ENCODE data around the gene PPP1R2C. TPM values are rescaled to one million over a fixed set of nuclear protein-coding genes. Genes with fewer than 3 reads are reported as not detected.
A peak's percentile ranks its signal among the peaks of the same experiment; 100 is the strongest.

The PPP1R2C gene
- total and polyA plus RNA-seq, 8 donors, result not detected

GRCh38 chrX:42751573-42751972 is 26.4 kb downstream of the PPP1R2C start:
- H3K27ac ChIP-seq, result no peak overlapping the region
- 80 to 94% (median 89%) methylated on average over 3 of the region's 3 CpGs for WGBS, 5 donors
- intact Hi-C loops (cut with DNase I; ENCODE audit: low total_unique reads), result no loop called here

GRCh38 chrX:42748067-42748850 is 29.7 kb downstream of the PPP1R2C start:
- no peaks in the 10 kb centered on the region for H3K36me3 ChIP-seq
- 44 to 67% (median 57%) methylated on average over 5 of the region's 5 CpGs for WGBS, 5 donors
- intact Hi-C loops (cut with DNase I; ENCODE audit: low total_unique reads), result no loop called here
- no peaks in the 10 kb centered on the region for H3K9me3 ChIP-seq
- H3K27me3 ChIP-seq, result no peaks in the 10 kb centered on the region
- peaks cover 0 to 9% (median 3%) of the 10 kb centered on the region in 4 donors for H3K4me1 ChIP-seq
- H3K27ac ChIP-seq, result no peak overlapping the region
- TF ChIP-seq POLR2AphosphoS5 (IDR thresholded peaks at IDR 0.05) (no peak), POLR2A (IDR thresholded peaks at IDR 0.05) (no peak), EP300 (IDR thresholded peaks at IDR 0.05) (no peak)
- TF ChIP-seq, protein P1, sequence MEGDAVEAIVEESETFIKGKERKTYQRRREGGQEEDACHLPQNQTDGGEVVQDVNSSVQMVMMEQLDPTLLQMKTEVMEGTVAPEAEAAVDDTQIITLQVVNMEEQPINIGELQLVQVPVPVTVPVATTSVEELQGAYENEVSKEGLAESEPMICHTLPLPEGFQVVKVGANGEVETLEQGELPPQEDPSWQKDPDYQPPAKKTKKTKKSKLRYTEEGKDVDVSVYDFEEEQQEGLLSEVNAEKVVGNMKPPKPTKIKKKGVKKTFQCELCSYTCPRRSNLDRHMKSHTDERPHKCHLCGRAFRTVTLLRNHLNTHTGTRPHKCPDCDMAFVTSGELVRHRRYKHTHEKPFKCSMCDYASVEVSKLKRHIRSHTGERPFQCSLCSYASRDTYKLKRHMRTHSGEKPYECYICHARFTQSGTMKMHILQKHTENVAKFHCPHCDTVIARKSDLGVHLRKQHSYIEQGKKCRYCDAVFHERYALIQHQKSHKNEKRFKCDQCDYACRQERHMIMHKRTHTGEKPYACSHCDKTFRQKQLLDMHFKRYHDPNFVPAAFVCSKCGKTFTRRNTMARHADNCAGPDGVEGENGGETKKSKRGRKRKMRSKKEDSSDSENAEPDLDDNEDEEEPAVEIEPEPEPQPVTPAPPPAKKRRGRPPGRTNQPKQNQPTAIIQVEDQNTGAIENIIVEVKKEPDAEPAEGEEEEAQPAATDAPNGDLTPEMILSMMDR (IDR thresholded peaks at IDR 0.05), result no peak
- no peak for DNase-seq
- no peak overlapping the region for H3K4me3 ChIP-seq

More at GRCh38 chrX:42751573-42751972, 26.4 kb downstream of the PPP1R2C start:
- no peaks in the 10 kb centered on the region for H3K36me3 ChIP-seq
- no peaks in the 10 kb centered on the region for H3K27me3 ChIP-seq
- no peak overlapping the region for H3K4me3 ChIP-seq
- peaks cover 0 to 16% (median 2%) of the 10 kb centered on the region in 4 donors for H3K4me1 ChIP-seq
- no peak for TF ChIP-seq POLR2AphosphoS5 (IDR thresholded peaks at IDR 0.05)
- TF ChIP-seq, protein P1 (IDR thresholded peaks at IDR 0.05), result no peak
- TF ChIP-seq POLR2A (IDR thresholded peaks at IDR 0.05), result no peak
- no peak for TF ChIP-seq EP300 (IDR thresholded peaks at IDR 0.05)
- no peak for DNase-seq
- no peaks in the 10 kb centered on the region for H3K9me3 ChIP-seq

DNA sequence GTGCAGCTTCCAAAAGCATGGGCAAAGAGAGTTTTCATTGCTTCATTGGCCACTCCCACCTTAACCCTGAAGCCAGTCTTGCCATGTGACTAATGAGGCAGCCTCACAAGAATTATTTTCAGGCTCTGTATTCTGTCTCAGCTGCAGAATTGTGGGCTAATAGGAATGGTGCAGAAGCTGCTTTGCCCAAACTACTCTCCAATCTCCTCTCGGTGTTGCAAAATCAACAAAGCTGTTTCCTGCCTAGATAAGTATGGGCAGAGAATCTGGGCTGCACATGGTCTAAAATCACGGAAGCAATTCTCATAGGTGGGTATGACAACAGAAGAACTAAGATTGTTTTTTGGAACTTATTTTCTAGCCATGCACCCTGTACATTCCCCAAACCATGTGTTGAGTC is 31.4 kb downstream of the PPP1R2C start:
- TF ChIP-seq POLR2AphosphoS5 (IDR thresholded peaks at IDR 0.05), result peak in 1 of 3 donors; percentile 57
- TF ChIP-seq POLR2A (IDR thresholded peaks at IDR 0.05), result no peak
- TF ChIP-seq, protein P1 (IDR thresholded peaks at IDR 0.05), result no peak
- TF ChIP-seq EP300 (IDR thresholded peaks at IDR 0.05), result no peak
- Histone ChIP-seq H3K27me3 (no peaks in the 10 kb centered on the region), H3K27ac (no peak overlapping the region), H3K36me3 (no peaks in the 10 kb centered on the region), H3K4me1 (peaks cover 0 to 9% (median 3%) of the 10 kb centered on the region in 4 donors), H3K9me3 (no peaks in the 10 kb centered on the region), H3K4me3 (no peak overlapping the region)
- WGBS, 5 donors, result 17 to 36% (median 24%) methylated on average over 2 of the region's 2 CpGs
- intact Hi-C loops (cut with DNase I; ENCODE audit: low total_unique reads), result no loop called here
- peak in 1 of 2 donors; percentile 11 for DNase-seq

- WGBS, 5 donors, result 62 to 95% (median 83%) methylated on average over 1 of the region's 1 CpG
- H3K36me3 ChIP-seq, result no peaks in the 10 kb centered on the region
- intact Hi-C loops (cut with DNase I; ENCODE audit: low total_unique reads), result no loop called here
- H3K27ac ChIP-seq, result no peak overlapping the region
- DNase-seq, result no peak
- no peaks in the 10 kb centered on the region for H3K9me3 ChIP-seq
- no peaks in the 10 kb centered on the region for H3K27me3 ChIP-seq
- peaks cover 0 to 6% (median 0%) of the 10 kb centered on the region in 4 donors for H3K4me1 ChIP-seq
- no peak overlapping the region for H3K4me3 ChIP-seq
- no peak for TF ChIP-seq EP300 (IDR thresholded peaks at IDR 0.05)
- TF ChIP-seq POLR2AphosphoS5 (IDR thresholded peaks at IDR 0.05), result no peak
- TF ChIP-seq, protein P1 (IDR thresholded peaks at IDR 0.05), result no peak
- TF ChIP-seq POLR2A (IDR thresholded peaks at IDR 0.05), result no peak
These were observed 37.5 kb downstream of the PPP1R2C start for GRCh38 chrX:42740456-42740855.

Data from stomach (tissue), 9 donors.